ENCODE measurements around the gene FOXK1.

The FOXK1 gene

DNA sequence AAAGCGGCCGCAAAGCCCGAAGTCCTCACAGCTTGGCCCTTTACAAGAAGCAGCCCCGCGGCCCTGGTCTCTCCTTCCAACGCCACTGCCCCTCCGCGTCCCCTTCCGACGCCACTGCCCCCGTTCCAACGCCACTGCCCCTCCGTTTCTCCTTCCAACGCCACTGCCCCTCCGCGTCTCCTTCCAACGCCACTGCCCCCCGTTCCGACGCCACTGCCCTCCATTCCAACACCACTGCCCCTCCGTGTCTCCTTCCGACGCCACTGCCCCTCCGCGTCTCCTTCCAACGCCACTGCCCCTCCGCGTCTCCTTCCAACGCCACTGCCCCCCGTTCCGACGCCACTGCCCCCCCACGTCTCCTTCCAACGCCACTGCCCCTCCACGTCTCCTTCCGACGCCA is 126.5 kb downstream of the FOXK1 start:
- H3K4me3 ChIP-seq (ENCODE audit: low read depth, low read length) = no peak overlapping the region
- H3K36me3 ChIP-seq (ENCODE audit: control insufficient read depth in 2 of 2, insufficient read depth in 1 of 2, low read length in 2 of 2) = no peaks in the 10 kb centered on the region; a peak in 1 of 3 replicates
- POLR2A ChIA-PET = no interaction called here
- no peaks in the 10 kb centered on the region for H3K4me1 ChIP-seq (ENCODE audit: control insufficient read depth, insufficient read depth, low read length)
- CTCF ChIA-PET = no interaction called here
- no peaks in the 10 kb centered on the region for H3K9me3 ChIP-seq (ENCODE audit: control insufficient read depth, insufficient read depth, low read depth, low read length)
- TF ChIP-seq ZNF394 (tag by site-specific recombination; IDR thresholded peaks at IDR 0.05; ENCODE audit: borderline replicate concordance) (no peak), AEBP2 (tag by site-specific recombination; IDR thresholded peaks at IDR 0.05; ENCODE audit: borderline replicate concordance) (no peak), ZNF302 (tag by site-specific recombination; IDR thresholded peaks at IDR 0.05; ENCODE audit: low read depth) (no peak), KLF8 (tag by site-specific recombination; IDR thresholded peaks at IDR 0.05) (no peak), ZNF114 (tag by site-specific recombination; IDR thresholded peaks at IDR 0.05) (no peak), ZNF660 (tag by site-specific recombination; IDR thresholded peaks at IDR 0.05) (no peak), ZFP41 (tag by site-specific recombination; IDR thresholded peaks at IDR 0.05; ENCODE audit: borderline replicate concordance) (no peak), ZNF596 (tag by site-specific recombination; IDR thresholded peaks at IDR 0.05) (no peak), ZNF514 (tag by site-specific recombination; IDR thresholded peaks at IDR 0.05) (no peak)
- TF ChIP-seq, protein P1, sequence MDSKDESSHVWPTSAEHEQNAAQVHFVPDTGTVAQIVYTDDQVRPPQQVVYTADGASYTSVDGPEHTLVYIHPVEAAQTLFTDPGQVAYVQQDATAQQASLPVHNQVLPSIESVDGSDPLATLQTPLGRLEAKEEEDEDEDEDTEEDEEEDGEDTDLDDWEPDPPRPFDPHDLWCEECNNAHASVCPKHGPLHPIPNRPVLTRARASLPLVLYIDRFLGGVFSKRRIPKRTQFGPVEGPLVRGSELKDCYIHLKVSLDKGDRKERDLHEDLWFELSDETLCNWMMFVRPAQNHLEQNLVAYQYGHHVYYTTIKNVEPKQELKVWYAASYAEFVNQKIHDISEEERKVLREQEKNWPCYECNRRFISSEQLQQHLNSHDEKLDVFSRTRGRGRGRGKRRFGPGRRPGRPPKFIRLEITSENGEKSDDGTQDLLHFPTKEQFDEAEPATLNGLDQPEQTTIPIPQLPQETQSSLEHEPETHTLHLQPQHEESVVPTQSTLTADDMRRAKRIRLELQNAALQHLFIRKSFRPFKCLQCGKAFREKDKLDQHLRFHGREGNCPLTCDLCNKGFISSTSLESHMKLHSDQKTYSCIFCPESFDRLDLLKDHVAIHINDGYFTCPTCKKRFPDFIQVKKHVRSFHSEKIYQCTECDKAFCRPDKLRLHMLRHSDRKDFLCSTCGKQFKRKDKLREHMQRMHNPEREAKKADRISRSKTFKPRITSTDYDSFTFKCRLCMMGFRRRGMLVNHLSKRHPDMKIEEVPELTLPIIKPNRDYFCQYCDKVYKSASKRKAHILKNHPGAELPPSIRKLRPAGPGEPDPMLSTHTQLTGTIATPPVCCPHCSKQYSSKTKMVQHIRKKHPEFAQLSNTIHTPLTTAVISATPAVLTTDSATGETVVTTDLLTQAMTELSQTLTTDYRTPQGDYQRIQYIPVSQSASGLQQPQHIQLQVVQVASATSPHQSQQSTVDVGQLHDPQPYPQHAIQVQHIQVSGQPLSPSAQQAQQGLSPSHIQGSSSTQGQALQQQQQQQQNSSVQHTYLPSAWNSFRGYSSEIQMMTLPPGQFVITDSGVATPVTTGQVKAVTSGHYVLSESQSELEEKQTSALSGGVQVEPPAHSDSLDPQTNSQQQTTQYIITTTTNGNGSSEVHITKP (tag by site-specific recombination; IDR thresholded peaks at IDR 0.05) = no peak
- H3K27ac ChIP-seq (ENCODE audit: extremely low read depth, low read depth, low read length) = no peak overlapping the region

DNA sequence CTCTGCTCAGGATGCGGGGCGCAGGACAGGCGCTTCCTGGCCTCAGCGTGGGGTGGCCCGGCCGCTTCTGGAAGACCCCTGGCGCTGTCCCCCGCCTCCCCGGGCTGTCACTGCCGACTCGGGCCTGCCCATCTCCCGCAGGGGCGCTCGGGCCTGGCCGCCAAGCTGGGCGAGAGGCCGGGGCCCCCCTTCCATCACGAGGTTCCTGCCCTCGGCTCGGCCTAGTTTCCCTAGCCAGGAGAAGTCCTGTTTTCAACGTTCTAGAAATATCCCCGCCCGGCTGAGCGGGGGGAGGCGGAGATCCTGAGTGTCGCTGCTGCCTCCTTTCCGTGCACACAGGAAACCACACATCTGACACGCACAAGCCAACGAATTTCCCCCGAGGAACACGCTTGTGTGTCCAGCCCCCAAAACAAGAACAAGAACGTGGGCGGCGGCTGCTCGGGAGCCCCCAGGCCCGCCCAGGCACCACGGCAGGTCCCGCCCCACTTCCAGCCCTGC is 127.0 kb downstream of the FOXK1 start:
- POLR2A ChIA-PET = no interaction called here
- no peak for TF ChIP-seq ZNF211 (tag by site-specific recombination; IDR thresholded peaks at IDR 0.05; ENCODE audit: low read depth)
- no peak for TF ChIP-seq KLF16 (tag by site-specific recombination; IDR thresholded peaks at IDR 0.05)
- TF ChIP-seq ZNF2 (tag by site-specific recombination; IDR thresholded peaks at IDR 0.05) = no peak
- TF ChIP-seq ZNF157 (tag by site-specific recombination; IDR thresholded peaks at IDR 0.05) = no peak
- TF ChIP-seq ZNF121 (tag by site-specific recombination; IDR thresholded peaks at IDR 0.05) = no peak
- TF ChIP-seq ZNF48 (tag by site-specific recombination; IDR thresholded peaks at IDR 0.05) = no peak
- no peak for TF ChIP-seq MZF1 (tag by site-specific recombination; IDR thresholded peaks at IDR 0.05; ENCODE audit: borderline replicate concordance)
- TF ChIP-seq RBAK (tag by site-specific recombination; IDR thresholded peaks at IDR 0.05) = no peak
- TF ChIP-seq, protein P2, sequence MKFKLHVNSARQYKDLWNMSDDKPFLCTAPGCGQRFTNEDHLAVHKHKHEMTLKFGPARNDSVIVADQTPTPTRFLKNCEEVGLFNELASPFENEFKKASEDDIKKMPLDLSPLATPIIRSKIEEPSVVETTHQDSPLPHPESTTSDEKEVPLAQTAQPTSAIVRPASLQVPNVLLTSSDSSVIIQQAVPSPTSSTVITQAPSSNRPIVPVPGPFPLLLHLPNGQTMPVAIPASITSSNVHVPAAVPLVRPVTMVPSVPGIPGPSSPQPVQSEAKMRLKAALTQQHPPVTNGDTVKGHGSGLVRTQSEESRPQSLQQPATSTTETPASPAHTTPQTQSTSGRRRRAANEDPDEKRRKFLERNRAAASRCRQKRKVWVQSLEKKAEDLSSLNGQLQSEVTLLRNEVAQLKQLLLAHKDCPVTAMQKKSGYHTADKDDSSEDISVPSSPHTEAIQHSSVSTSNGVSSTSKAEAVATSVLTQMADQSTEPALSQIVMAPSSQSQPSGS (tag by site-specific recombination; IDR thresholded peaks at IDR 0.05; ENCODE audit: low read depth) = no peak
- no peak for TF ChIP-seq ZNF621 (tag by site-specific recombination; IDR thresholded peaks at IDR 0.05)
- no peak for TF ChIP-seq ZNF335 (tag by site-specific recombination; conservative IDR thresholded peaks at IDR 0.05)
- TF ChIP-seq KLF1 (tag by site-specific recombination; IDR thresholded peaks at IDR 0.05) = no peak
- TF ChIP-seq ZNF639 (tag by site-specific recombination; IDR thresholded peaks at IDR 0.05) = no peak
- Histone ChIP-seq H3K27ac (ENCODE audit: extremely low read depth, low read depth, low read length) (no peak overlapping the region), H3K4me1 (ENCODE audit: control insufficient read depth, insufficient read depth, low read length) (no peaks in the 10 kb centered on the region), H3K4me3 (ENCODE audit: low read depth, low read length) (no peak overlapping the region), H3K9me3 (ENCODE audit: control insufficient read depth, insufficient read depth, low read depth, low read length) (no peaks in the 10 kb centered on the region), H3K36me3 (ENCODE audit: control insufficient read depth in 2 of 2, insufficient read depth in 1 of 2, low read length in 2 of 2) (no peaks in the 10 kb centered on the region; a peak in 1 of 3 replicates)
- CTCF ChIA-PET = no interaction called here
